Neural progenitor cell (in vitro differentiated cells): Measurements from ENCODE around the gene HSP90AA1.

Source experiments
- CTCF ChIP-seq: fragments of 200-600 bp; sonication (generic); IDR thresholded peaks from 2 replicates; pipeline ENCODE4 v1.5.1; 2017; ENCODE audit warnings: antibody characterized with exemption, mild to moderate bottlenecking
- EZH2 ChIP-seq: fragments of 200-600 bp; sonication (generic); IDR thresholded peaks from 2 replicates; pipeline ENCODE4 v1.6.1; 2017; ENCODE audit warnings: antibody characterized with exemption, mild to moderate bottlenecking, moderate library complexity
- EZH2phosphoT487 ChIP-seq: fragments of 200-600 bp; sonication (generic); IDR thresholded peaks from 2 replicates; pipeline ENCODE4 v1.6.1; 2017; ENCODE audit warnings: antibody characterized with exemption

GRCh38 chr14:102086972-102087761, at the start of gene HSP90AA1:
- TF ChIP-seq CTCF (no peak), EZH2 (no peak), EZH2phosphoT487 (no peak)
